ENCODE results near the gene NUP214.
"Not testable (repeated sequence)": the region's sequence is repeated elsewhere in the genome, so short reads cannot be mapped to it uniquely, and the experiment has no call there.

NUP214 gene

DNA sequence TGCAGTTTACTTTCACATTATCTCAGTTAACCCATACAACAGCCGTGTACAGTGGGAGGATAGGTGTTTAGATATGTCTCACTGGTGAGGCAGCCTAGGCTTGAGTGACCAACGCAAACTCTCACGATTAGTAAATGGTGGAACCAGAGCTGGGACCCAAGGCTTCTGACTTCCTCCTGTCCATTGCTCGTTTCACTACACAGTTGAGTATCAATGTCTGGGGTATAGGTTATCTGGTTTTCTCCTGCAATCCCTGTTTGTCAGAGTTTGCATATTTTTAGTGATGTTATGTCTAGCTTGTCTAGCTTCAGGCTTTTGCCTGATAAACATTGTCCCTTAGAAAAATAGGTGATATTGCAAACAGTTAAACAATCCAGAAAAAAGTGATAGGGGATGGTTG, 62.6 kb downstream of the NUP214 start:
- no peak for TF ChIP-seq CTCF (IDR thresholded peaks at IDR 0.05; ENCODE audit: low read depth, low read length, missing control alignments)
- DNase-seq (ENCODE audit: extremely low read depth, low read depth), result no peak
- H3K4me3 ChIP-seq (replicated peaks; ENCODE audit: low read depth, low read length), result no peak overlapping the region

- DNase-seq (ENCODE audit: extremely low read depth, low read depth), result no peak
- no peak overlapping the region for H3K4me3 ChIP-seq (replicated peaks; ENCODE audit: low read depth, low read length)
- no peak for TF ChIP-seq CTCF (IDR thresholded peaks at IDR 0.05; ENCODE audit: low read depth, low read length, missing control alignments)
These were observed 63.6 kb downstream of the NUP214 start for GRCh38 chr9:131188976-131189375.

DNA sequence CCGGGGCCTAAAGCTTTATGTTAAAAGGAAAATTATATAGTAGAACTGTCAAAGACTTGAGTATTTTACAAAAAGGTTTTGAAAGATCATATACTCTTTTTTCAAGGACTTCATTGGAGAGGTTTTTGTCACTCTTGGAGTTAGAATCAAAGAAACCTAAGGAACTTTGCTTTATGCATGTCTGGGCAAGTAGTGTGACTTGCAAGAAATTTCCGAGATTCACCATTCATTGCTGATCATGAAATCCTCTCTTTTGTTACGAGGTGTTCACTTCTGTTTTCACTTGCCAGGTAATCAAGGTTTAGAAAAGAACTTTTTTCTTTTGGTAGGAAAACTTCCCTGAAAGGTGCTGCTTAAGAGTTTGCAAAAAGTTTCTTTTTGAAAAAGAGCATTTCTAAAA, 64.8 kb downstream of the NUP214 start:
- no peak overlapping the region for H3K4me3 ChIP-seq (replicated peaks; ENCODE audit: low read depth, low read length)
- no peak for TF ChIP-seq CTCF (IDR thresholded peaks at IDR 0.05; ENCODE audit: low read depth, low read length, missing control alignments)
- DNase-seq (ENCODE audit: extremely low read depth, low read depth), result no peak

- DNase-seq (ENCODE audit: extremely low read depth, low read depth), result not testable (repeated sequence)
These were observed 65.6 kb downstream of the NUP214 start for GRCh38 chr9:131191032-131191431.

GRCh38 chr9:131191857-131192256, 66.5 kb downstream of the NUP214 start:
- no peak for DNase-seq (ENCODE audit: extremely low read depth, low read depth)
- TF ChIP-seq CTCF (IDR thresholded peaks at IDR 0.05; ENCODE audit: low read depth, low read length, missing control alignments), result no peak
- H3K4me3 ChIP-seq (replicated peaks; ENCODE audit: low read depth, low read length), result no peak overlapping the region

More at GRCh38 chr9:131191032-131191431, 65.6 kb downstream of the NUP214 start:
- H3K4me3 ChIP-seq (replicated peaks; ENCODE audit: low read depth, low read length), result not testable (repeated sequence)

- H3K4me3 ChIP-seq (replicated peaks; ENCODE audit: low read depth, low read length), result no peak overlapping the region
- TF ChIP-seq CTCF (IDR thresholded peaks at IDR 0.05; ENCODE audit: low read depth, low read length, missing control alignments), result no peak
These were observed 67.7 kb downstream of the NUP214 start for GRCh38 chr9:131193051-131193450.

DNA sequence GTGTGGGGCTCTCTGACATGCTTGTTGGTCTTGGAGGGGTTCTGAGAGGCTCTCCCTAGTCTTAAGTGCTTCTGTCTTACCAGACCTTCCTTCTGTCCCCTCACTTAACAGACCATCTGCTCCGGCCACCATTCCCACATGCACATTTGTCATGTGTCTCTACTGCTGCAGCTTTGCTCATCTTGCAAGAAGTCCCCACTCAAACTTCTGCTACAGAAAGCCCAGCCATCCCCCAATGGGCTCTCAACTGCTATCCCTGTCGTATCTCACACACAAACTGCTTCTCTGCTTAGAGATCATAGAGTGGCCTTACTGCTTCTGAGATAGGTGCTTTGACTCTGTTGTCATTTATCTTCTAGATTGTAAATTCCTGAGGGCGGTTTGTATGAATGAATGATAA, 69.4 kb downstream of the NUP214 start:
- DNase-seq (ENCODE audit: extremely low read depth, low read depth), result no peak
- no peak overlapping the region for H3K4me3 ChIP-seq (replicated peaks; ENCODE audit: low read depth, low read length)
- TF ChIP-seq CTCF (IDR thresholded peaks at IDR 0.05; ENCODE audit: low read depth, low read length, missing control alignments), result no peak

More at GRCh38 chr9:131193051-131193450, 67.7 kb downstream of the NUP214 start:
- DNase-seq (ENCODE audit: extremely low read depth, low read depth), result no peak

Measured in HFF-Myc (cell line).